Esophagus squamous epithelium (tissue), 5 donors: ENCODE results near the gene FLT1. TPM values are rescaled to one million over a fixed set of nuclear protein-coding genes. Genes with fewer than 3 reads are reported as not detected.

Experiments used
- DNase-seq: peaks from one replicate; lab custom pipeline; 2025; lab: John Stamatoyannopoulos, UW
- H3K27ac ChIP-seq, 4 donors: fragments of 200-600 bp; sonication (generic); one replicate each; pipeline ENCODE4 v1.5.1; 2016 to 2019; ENCODE audit warnings: mild to moderate bottlenecking in 1 of 4
- H3K27me3 ChIP-seq, 4 donors: fragments of 200-600 bp; sonication (generic); 1 replicate in 3 of 4; 2 replicates in 1 of 4; pipeline versions ENCODE4 v1.5.1 to v1.6.0; 2017 to 2021; ENCODE audit warnings: antibody characterized with exemption in 1 of 4
- H3K36me3 ChIP-seq, 3 donors: fragments of 200-600 bp; sonication (generic); one replicate each; pipeline ENCODE4 v1.5.1; 2016 to 2019
- H3K4me1 ChIP-seq, 3 donors: fragments of 200-600 bp; sonication (generic); one replicate each; pipeline ENCODE4 v1.5.1; 2017 to 2019
- H3K4me3 ChIP-seq, 4 donors: fragments of 200-600 bp; sonication (generic); 1 replicate in 3 of 4; 2 replicates in 1 of 4; pipeline ENCODE4 v1.5.1; 2016 to 2019; ENCODE audit warnings: mild to moderate bottlenecking in 2 of 4, moderate library complexity in 1 of 4
- H3K9me3 ChIP-seq, 3 donors: fragments of 200-600 bp; sonication (generic); one replicate each; pipeline ENCODE4 v1.5.1; 2016 to 2019
- CTCF ChIP-seq, 6 experiments: fragments of 450-650 bp in 4 of 6; fragments of 200-600 bp in 2 of 6; sonication (generic) in 2 of 6; IDR thresholded peaks; one replicate each; pipeline ENCODE4 v1.5.1; 2016 to 2019; ENCODE audit warnings: antibody characterized with exemption in 6 of 6, mild to moderate bottlenecking in 4 of 6, moderate library complexity in 4 of 6
- POLR2A ChIP-seq, 4 donors: fragments of 450-650 bp; IDR thresholded peaks; one replicate each; pipeline ENCODE4 v1.6.1; 2017; ENCODE audit warnings: antibody characterized with exemption in 4 of 4, mild to moderate bottlenecking in 4 of 4, moderate library complexity in 3 of 4
- WGBS, 2 donors: methylation state at CpG; one replicate each; pipeline ENCODE4 v1.1.5; 2018; 5-methylcytosine and 5-hydroxymethylcytosine counted together
- intact Hi-C: fragments of 100-400 bp; cut with DNase I; formaldehyde crosslinking; loops from one replicate; pipeline ENCODE4 v1.15.0; 2022
- total RNA-seq, 4 donors: library from RNA; depleted of rRNA; stranded (reverse); fragments of >200 nt; gene quantifications; one replicate each; pipeline ENCODE4 v1.1.0, GENCODE V29; 2016
- donor health status: DM: yes; HTN: yes; CAD: no.

Gene FLT1
- total RNA-seq, 4 donors from 2014 or later = 2.1 to 16.4 (median 8.9) TPM

GRCh38 chr13:28539625-28540286 lies 44.8 kb upstream of the FLT1 start:
- TF ChIP-seq CTCF (IDR thresholded peaks at IDR 0.05) (no peak), POLR2A (IDR thresholded peaks at IDR 0.05) (no peak)
- Histone ChIP-seq H3K27me3 (peaks cover 0 to 24% (median 0%) of the 10 kb centered on the region in 4 donors), H3K4me3 (no peak overlapping the region), H3K4me1 (no peaks in the 10 kb centered on the region), H3K36me3 (no peaks in the 10 kb centered on the region), H3K27ac (no peak overlapping the region), H3K9me3 (no peaks in the 10 kb centered on the region)
- DNase-seq = no peak
- WGBS, 2 donors = 53 to 69% methylated on average over 2 of the region's 2 CpGs
- intact Hi-C loops = no loop called here

GRCh38 chr13:28538932-28539331 lies 44.0 kb upstream of the FLT1 start:
- H3K36me3 ChIP-seq = no peaks in the 10 kb centered on the region
- no peaks in the 10 kb centered on the region for H3K9me3 ChIP-seq
- DNase-seq = no peak
- no peak overlapping the region for H3K27ac ChIP-seq
- H3K4me1 ChIP-seq = no peaks in the 10 kb centered on the region
- no peak overlapping the region for H3K4me3 ChIP-seq
- H3K27me3 ChIP-seq = peaks cover 0 to 32% (median 0%) of the 10 kb centered on the region in 4 donors
- 54 to 68% methylated on average over 3 of the region's 3 CpGs for WGBS, 2 donors
- TF ChIP-seq POLR2A (IDR thresholded peaks at IDR 0.05) (no peak), CTCF (IDR thresholded peaks at IDR 0.05) (no peak)
- intact Hi-C loops = no loop called here

GRCh38 chr13:28537171-28537570 lies 42.2 kb upstream of the FLT1 start:
- no peak overlapping the region for H3K4me3 ChIP-seq
- no peak for TF ChIP-seq POLR2A (IDR thresholded peaks at IDR 0.05)
- no peak for TF ChIP-seq CTCF (IDR thresholded peaks at IDR 0.05)
- no peak overlapping the region for H3K27ac ChIP-seq
- DNase-seq = no peak
- intact Hi-C loops = no loop called here
- H3K9me3 ChIP-seq = no peaks in the 10 kb centered on the region
- WGBS, 2 donors = 28 to 38% methylated on average over 3 of the region's 3 CpGs
- H3K4me1 ChIP-seq = peaks cover 0 to 11% (median 9%) of the 10 kb centered on the region in 3 donors
- no peaks in the 10 kb centered on the region for H3K36me3 ChIP-seq
- peaks cover 0 to 40% (median 6%) of the 10 kb centered on the region in 4 donors for H3K27me3 ChIP-seq

- H3K4me1 ChIP-seq = peaks cover 4 to 19% (median 15%) of the 10 kb centered on the region in 3 donors
- intact Hi-C loops = no loop called here
- no peak overlapping the region for H3K27ac ChIP-seq
- 81 to 82% methylated on average over 3 of the region's 3 CpGs for WGBS, 2 donors
- TF ChIP-seq CTCF (IDR thresholded peaks at IDR 0.05) (no peak), POLR2A (IDR thresholded peaks at IDR 0.05) (no peak)
- H3K4me3 ChIP-seq = no peak overlapping the region
- no peaks in the 10 kb centered on the region for H3K36me3 ChIP-seq
- DNase-seq = no peak
- no peaks in the 10 kb centered on the region for H3K9me3 ChIP-seq
- H3K27me3 ChIP-seq = peaks cover 5 to 48% (median 8%) of the 10 kb centered on the region in 4 donors
Observed at GRCh38 chr13:28536371-28536770, 41.4 kb upstream of the FLT1 start.

GRCh38 chr13:28535734-28536133 lies 40.8 kb upstream of the FLT1 start:
- Histone ChIP-seq H3K27me3 (peaks cover 6 to 55% (median 9%) of the 10 kb centered on the region in 4 donors), H3K4me1 (peaks cover 10 to 26% (median 15%) of the 10 kb centered on the region in 3 donors), H3K4me3 (no peak overlapping the region), H3K27ac (no peak overlapping the region), H3K9me3 (no peaks in the 10 kb centered on the region), H3K36me3 (no peaks in the 10 kb centered on the region)
- intact Hi-C loops = no loop called here
- TF ChIP-seq POLR2A (IDR thresholded peaks at IDR 0.05) = no peak
- no peak for TF ChIP-seq CTCF (IDR thresholded peaks at IDR 0.05)
- 58 to 87% methylated on average over 2 of the region's 2 CpGs for WGBS, 2 donors
- DNase-seq = no peak
